Left lobe of liver (tissue), 2 donors: ENCODE measurements around the gene HYDIN. TPM values are rescaled to one million over a fixed set of nuclear protein-coding genes. Genes with fewer than 3 reads are reported as not detected.
A peak's percentile ranks its signal among the peaks of the same experiment; 100 is the strongest.

ENCODE experiments used
- ATAC-seq: fragments of 200-7000 bp; cut with Tn5 transposase; one replicate; pipeline ENCODE4 v1.9.1; 2020; ENCODE audit warnings: mild to moderate bottlenecking, moderate library complexity
- DNase-seq: peaks from one replicate; pipeline ENCODE4 v3.0.0-alpha.2; 2020; ENCODE audit warnings: low spot score
- total RNA-seq: library from RNA; stranded (reverse); gene quantifications from one replicate; pipeline ENCODE4 v1.2.1, GENCODE V29; 2021
- donor health status: DM: no; HTN: no; CAD: no; lungs with moderate emphysema.
- donor health status: DM: no; HTN: yes; CAD: no.

HYDIN gene
- 0.28 TPM for total RNA-seq

DNA sequence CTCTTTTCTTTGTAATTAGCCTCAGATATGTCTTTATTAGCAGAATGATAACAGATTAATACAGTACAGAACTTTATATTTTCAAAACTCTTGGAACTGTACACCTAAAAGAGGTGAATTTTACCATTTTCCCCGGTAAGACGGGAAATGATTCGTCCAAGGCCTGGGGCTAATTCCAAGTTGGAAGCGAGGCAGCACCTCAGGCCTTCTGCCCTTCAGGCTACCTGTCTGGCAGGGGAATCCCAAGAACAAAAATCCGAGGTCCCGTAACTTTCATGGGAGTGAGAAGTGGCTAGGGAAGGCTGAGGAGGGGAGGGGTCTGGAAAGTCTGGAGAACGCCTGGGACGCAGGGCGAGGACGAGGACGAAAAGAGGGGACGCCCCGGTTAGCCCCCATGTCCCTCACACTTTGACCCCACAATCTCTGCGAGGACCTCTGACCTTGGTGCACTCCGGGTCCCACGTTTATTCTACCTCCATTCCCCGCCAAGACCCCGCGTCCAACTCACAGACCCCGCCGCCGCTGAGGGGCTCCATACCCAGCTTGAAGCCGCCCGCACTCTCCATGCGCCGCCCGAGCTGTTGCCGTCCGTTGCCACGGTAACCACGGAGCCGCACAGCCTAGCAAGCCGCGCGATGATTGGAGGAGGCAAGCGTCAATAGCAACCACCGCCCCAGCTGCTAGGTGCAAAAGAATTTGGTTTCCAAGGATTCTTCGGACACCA lies at the start of gene HYDIN:
Gene HYDIN, minus strand, starts transcription at position 601 of the 724 bp plus-strand sequence. CDS start 43,827 bp downstream, outside the sequence.
- ATAC-seq (peak; percentile 52), DNase-seq (peak; percentile 48)

DNA sequence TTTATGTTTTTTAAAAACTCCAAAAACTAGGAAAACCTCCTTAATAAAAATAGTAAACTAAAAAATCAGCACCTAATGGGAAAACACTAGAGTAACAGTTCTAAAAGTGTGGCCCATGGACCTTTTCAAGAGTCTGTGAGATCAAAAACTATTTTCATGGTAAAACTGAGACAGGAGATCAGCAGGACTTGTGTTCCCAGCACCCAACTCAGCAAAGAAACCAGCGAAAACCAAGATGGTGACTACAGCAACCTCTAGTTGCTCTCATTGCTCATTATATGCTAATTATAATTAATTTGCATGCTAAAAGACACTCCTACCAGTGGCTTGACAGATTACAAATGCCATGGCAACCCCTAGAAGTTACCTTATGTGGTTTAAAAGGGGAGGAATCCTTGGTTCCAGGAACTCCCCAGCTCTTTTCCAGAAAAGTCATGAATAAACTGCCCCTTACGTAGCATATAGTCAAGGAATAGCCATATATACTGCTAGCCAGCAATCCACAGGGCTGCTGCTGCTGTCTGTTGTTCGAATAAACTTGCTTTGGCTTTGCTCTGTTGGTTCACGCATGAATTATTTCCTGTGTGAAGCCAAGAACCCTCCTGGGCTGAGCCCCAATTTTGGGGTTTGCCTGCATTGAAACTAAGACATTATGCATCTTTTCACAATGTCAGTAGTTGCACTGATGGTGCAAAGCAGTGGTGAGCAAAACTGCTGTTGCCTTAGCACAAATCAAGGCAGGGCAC lies 46.2 kb upstream of the HYDIN start:
- ATAC-seq (no peak), DNase-seq (no peak)

DNA sequence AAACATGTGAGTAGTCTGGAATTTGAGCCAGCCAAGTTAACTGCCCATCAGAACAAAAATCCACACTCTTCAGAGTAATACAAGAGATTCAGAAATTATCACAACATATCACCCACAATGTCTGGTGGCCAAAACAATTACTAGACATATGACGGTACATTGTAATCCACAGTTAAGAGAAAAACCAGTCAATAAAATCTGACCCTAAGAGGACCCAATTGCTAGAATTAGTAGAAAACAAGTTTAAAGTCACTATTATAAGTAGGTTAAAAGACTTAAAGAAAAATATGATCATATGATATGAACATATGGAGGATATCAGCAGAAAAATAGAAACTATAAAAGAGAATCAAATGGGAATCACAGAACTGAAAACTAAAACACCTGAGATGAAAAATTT lies 42.9 kb upstream of the HYDIN start:
- DNase-seq = no peak
- ATAC-seq = no peak

DNA sequence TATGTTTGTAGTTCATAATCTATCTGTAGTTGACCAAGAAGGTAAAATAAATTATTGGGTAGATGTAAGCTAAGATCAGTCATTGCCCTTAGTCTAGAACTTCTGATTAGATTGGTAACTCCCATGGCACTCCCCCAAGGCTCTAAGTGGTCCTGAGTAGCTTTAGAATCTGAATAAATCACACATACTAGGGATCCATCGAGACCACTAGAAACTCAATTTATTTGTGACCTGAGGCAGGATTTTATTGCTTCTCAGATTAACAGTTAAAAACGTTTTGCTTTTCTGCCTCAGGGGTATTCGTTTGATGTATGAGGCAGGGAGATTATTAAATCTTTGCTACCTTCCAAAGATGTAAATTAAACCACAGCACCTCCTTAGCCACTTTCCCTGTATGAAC lies 33.8 kb upstream of the HYDIN start:
- ATAC-seq (no peak), DNase-seq (no peak)

GRCh38 chr16:71263582-71263981 lies 33.1 kb upstream of the HYDIN start:
- no peak for DNase-seq
- ATAC-seq = no peak

DNA sequence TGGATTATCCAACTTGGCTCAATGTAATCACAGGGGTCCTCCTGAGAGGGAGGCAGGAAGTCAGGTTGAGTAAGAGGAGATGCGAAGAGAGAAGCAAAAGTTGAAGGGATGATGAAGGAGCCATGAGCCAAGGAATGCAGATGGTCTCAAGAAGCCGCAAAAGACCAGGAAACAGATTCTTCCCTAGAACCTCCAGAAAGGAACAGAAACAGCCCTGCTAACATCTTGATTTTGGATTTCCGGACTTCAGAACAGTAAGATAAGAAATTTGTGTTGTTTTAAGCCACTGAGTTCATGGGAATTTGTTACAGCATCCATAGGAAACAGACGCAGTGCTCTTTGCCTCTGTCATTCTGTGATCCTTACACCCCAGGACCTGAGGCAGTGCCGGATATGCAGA lies 31.9 kb upstream of the HYDIN start:
- ATAC-seq (no peak), DNase-seq (no peak)

- no peak for DNase-seq
These were observed 30.5 kb upstream of the HYDIN start for GRCh38 chr16:71260995-71261394.

GRCh38 chr16:71259086-71259485 lies 28.6 kb upstream of the HYDIN start:
- DNase-seq (no peak), ATAC-seq (no peak)

More at GRCh38 chr16:71260995-71261394, 30.5 kb upstream of the HYDIN start:
- ATAC-seq = peak; percentile 83

- DNase-seq = no peak
- no peak for ATAC-seq
These were observed 27.9 kb upstream of the HYDIN start for GRCh38 chr16:71258372-71258771.

DNA sequence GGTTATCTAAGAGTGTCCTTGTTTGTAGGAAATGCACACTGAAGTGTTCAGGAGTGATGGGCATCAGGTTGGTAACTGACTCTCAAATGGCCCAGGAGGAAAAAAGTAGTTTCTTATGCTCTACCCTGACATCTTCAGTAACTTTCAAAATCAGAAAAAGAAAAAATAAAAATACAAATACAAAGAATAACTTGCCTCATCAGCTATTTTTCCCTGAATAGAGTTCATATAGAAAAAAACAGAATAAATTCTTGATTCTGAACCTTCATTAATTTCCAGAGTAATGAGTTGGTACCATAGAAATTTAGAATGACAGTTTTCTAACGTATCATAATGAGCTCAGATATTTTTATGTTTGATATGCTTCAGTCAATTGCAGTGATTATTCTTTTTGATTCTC lies 27.2 kb upstream of the HYDIN start:
- ATAC-seq = no peak

DNA sequence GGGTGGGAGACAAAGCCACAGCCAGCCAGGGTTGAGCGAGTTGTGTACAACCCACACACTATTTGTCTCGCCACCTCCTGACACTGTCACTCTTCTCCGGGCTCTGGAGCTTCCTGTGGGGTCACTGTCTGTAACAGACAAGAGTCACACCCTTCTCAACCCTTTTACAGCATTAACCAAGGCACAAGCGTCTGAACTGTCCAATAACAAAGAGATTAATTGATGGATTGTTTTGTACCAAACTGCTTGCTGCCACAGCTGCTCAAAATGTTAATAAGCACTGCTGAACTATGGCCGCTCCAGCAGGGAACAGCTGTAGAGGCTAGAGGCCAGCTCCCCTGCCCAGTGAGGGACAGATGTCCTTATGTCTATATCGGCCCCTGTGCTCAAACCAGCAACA lies 25.2 kb upstream of the HYDIN start:
- no peak for ATAC-seq
- DNase-seq = no peak

More for the DNA sequence above, 27.2 kb upstream of the HYDIN start:
- DNase-seq = no peak

DNA sequence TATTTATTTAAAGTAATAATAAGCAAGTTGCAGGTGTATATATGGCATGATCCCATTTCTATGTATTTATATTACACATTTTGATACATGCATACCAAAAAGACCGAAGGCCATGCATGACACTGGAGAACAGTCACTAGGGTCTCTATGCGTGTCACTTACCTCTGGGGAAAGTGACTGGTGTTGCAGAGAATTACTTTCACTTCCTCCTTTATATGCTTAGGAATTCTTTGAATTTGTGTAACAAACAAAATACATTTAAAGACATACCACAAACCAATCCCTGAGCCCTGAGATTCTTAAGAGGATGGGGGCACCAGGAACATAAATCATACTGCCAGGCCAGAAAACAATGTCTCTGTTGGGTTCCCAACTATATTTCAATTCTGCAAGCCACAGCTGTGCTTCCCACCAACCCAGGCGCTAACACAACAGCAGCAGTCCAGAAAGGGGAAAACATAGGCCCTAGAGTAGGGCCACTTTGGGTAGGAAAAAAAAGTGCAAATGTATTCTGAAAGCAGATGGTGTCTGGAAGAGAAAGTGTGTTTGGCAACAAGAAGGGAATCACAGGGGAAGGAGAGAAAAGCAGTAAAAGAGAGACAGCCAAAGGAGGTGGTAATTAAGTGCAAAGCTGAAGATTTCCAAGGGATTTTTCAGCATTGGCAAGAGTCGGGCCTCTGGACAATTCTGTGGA lies 24.5 kb upstream of the HYDIN start:
- DNase-seq (no peak), ATAC-seq (no peak)

DNA sequence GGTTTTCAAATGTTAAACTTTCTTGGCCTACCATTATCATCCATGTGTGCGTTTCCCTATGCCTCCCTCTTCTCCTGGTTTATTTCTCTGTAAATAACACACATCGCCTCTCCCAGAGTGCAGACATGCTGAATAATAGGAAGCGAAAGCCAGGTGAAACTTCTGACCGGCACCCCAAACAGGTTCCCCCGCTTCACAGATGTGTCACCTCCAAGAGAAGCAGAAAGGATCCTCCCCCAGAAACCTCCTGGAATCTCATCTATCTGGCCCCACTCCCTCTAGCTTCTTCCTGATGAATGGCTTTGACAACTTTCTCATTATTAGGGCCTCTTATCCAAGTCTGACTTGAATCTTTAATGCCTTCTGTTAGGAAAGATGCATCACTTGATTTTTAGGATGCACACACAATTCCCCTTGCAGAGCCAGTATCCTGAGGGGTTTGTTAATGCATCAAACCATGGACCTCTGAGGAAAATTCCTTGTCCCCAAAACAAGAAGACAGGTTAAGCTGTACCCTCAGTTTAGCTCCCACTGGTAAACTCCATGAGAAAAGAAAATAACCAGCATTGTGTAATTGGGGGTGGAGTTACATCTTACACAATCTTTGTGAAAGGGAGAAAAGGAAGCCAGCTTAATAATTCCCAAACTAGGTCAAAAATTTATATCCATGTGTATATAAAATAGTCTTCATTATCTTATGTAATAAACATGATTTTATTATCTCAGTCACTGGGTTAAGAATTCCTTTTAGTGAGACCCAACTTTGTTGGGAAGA lies 20.1 kb upstream of the HYDIN start:
- ATAC-seq (peak; percentile 59), DNase-seq (no peak)

- no peak for DNase-seq
- ATAC-seq = no peak
These were observed 18.9 kb upstream of the HYDIN start for GRCh38 chr16:71249399-71249798.

GRCh38 chr16:71247478-71247877 lies 17.0 kb upstream of the HYDIN start:
- ATAC-seq (no peak), DNase-seq (no peak)

GRCh38 chr16:71246309-71246708 lies 15.8 kb upstream of the HYDIN start:
- DNase-seq (no peak), ATAC-seq (no peak)

GRCh38 chr16:71244521-71244920 lies 14.0 kb upstream of the HYDIN start:
- ATAC-seq = no peak
- DNase-seq = no peak

GRCh38 chr16:71242601-71243000 lies 12.1 kb upstream of the HYDIN start:
- no peak for ATAC-seq
- DNase-seq = no peak

- ATAC-seq = no peak
- DNase-seq = no peak
These were observed 11.5 kb upstream of the HYDIN start for GRCh38 chr16:71242036-71242435.

- no peak for ATAC-seq
- DNase-seq = no peak
These were observed 1.2 kb downstream of the HYDIN start for GRCh38 chr16:71229344-71229743.
